22Rv1 (cell line): ENCODE results near the gene SLC51B.

Experiments used
- CTCF ChIP-seq: fragments of 450-650 bp; IDR thresholded peaks from 2 replicates; pipeline ENCODE4 v1.5.1; 2017; ENCODE audit warnings: mild to moderate bottlenecking
- ZFX ChIP-seq: fragments of 450-650 bp; IDR thresholded peaks from 2 replicates; pipeline ENCODE4 v1.6.1; 2017; ENCODE audit warnings: antibody characterized with exemption, borderline replicate concordance

DNA sequence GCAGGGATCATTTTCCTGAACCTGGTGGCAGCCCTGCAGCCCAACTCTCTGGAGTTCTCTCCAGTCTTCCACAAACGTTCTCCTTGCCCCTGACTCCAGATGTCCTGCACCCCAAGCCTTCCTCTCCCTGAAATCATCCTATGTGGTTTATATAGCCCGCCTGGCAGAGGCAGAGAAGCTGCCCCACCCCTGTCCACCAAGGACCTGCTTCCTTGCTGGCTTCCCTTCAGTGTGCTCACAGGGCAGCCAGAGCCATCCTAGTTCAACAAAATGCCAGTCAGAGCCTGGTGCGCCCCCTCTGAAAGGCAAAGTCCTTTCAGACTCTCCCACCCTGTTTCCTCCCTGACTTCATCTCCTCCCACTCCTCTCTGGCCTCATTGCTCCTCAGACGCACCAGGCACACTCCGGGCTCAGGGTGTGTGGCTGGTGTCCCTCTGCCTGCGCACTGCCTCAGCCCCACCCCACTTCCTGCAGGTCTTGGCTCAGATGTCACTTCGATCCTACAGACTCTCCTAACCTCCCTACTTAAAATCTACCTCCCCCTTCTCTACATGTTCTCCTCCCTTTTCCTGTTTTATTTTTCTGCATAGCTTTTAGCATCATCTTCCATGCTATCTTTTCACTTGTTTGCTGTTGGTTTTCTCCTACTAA lies 37.2 kb downstream of the SLC51B start:
- no peak for TF ChIP-seq CTCF
- no peak for TF ChIP-seq ZFX
